ENCODE results near the gene ZBTB4. TPM values are rescaled to one million over a fixed set of nuclear protein-coding genes. Genes with fewer than 3 reads are reported as not detected.

ZBTB4 gene
- 10 to 100 TPM; 21.8 to 26.5 TPM for total RNA-seq

GRCh38 chr17:7479213-7480088 is at the start of gene ZBTB4:
Gene ZBTB4 (minus strand): TSS chr17:7479631. CDS start chr17:7466801, 12,830 bp downstream.
- peaks cover 10 to 13% of the 10 kb centered on the region in 2 donors for H3K36me3 Mint-ChIP-seq
- peak within 1 kb of the TSS; percentile 87 to 94 for H3K27ac Mint-ChIP-seq
- DNase-seq (ENCODE audit: low spot score in 2 of 2) (peak in 1 of 2 donors; percentile 56), ATAC-seq (peak; percentile 15 to 16)
- no peaks in the 10 kb centered on the region for H3K9me3 Mint-ChIP-seq

- DNase-seq (ENCODE audit: low spot score in 2 of 2) (no peak), ATAC-seq (no peak)
- Mint-ChIP-seq H3K9me3 (peaks cover 0 to 11% of the 10 kb centered on the region in 2 donors), H3K27ac (no peak overlapping the region), H3K36me3 (peaks cover 4 to 20% of the 10 kb centered on the region in 2 donors)
These were observed 49.4 kb upstream of the ZBTB4 start for GRCh38 chr17:7528842-7529241.

GRCh38 chr17:7523033-7523432 is 43.6 kb upstream of the ZBTB4 start:
- Mint-ChIP-seq H3K9me3 (no peaks in the 10 kb centered on the region), H3K27ac (peak overlapping the region in 1 of 2 donors; percentile 39), H3K36me3 (peaks cover 0 to 12% of the 10 kb centered on the region in 2 donors)
- ATAC-seq: peak; percentile 76
- DNase-seq (ENCODE audit: low spot score in 2 of 2): peak in 1 of 2 donors; percentile 58

- H3K27ac Mint-ChIP-seq: no peak overlapping the region
- no peak for ATAC-seq
- DNase-seq (ENCODE audit: low spot score in 2 of 2): no peak
- peaks cover 3 to 6% of the 10 kb centered on the region in 2 donors for H3K36me3 Mint-ChIP-seq
- H3K9me3 Mint-ChIP-seq: no peaks in the 10 kb centered on the region
These were observed 36.6 kb upstream of the ZBTB4 start for GRCh38 chr17:7515911-7516610.

- DNase-seq (ENCODE audit: low spot score in 2 of 2) (no peak), ATAC-seq (peak in 1 of 2 donors; percentile 17)
- Mint-ChIP-seq H3K27ac (no peak overlapping the region), H3K36me3 (peaks cover 12 to 16% of the 10 kb centered on the region in 2 donors), H3K9me3 (no peaks in the 10 kb centered on the region)
These were observed 34.5 kb upstream of the ZBTB4 start for GRCh38 chr17:7513850-7514419.

GRCh38 chr17:7512824-7513540 is 33.6 kb upstream of the ZBTB4 start:
- peak in 1 of 2 donors; percentile 8 for ATAC-seq
- peaks cover 16 to 20% of the 10 kb centered on the region in 2 donors for H3K36me3 Mint-ChIP-seq

GRCh38 chr17:7512105-7512504 is 32.7 kb upstream of the ZBTB4 start:
- Mint-ChIP-seq H3K9me3 (no peaks in the 10 kb centered on the region), H3K27ac (no peak overlapping the region), H3K36me3 (peaks cover 16 to 20% of the 10 kb centered on the region in 2 donors)
- no peak for DNase-seq (ENCODE audit: low spot score in 2 of 2)
- no peak for ATAC-seq

More at GRCh38 chr17:7512824-7513540, 33.6 kb upstream of the ZBTB4 start:
- peak overlapping the region in 1 of 2 donors; percentile 76 for H3K27ac Mint-ChIP-seq
- DNase-seq (ENCODE audit: low spot score in 2 of 2): no peak
- no peaks in the 10 kb centered on the region for H3K9me3 Mint-ChIP-seq

GRCh38 chr17:7511108-7511507 is 31.7 kb upstream of the ZBTB4 start:
- peaks cover 16 to 20% of the 10 kb centered on the region in 2 donors for H3K36me3 Mint-ChIP-seq
- H3K27ac Mint-ChIP-seq: peak overlapping the region; percentile 3 to 55
- no peaks in the 10 kb centered on the region for H3K9me3 Mint-ChIP-seq
- ATAC-seq (peak in 1 of 2 donors; percentile 5), DNase-seq (ENCODE audit: low spot score in 2 of 2) (no peak)

- peaks cover 20 to 24% of the 10 kb centered on the region in 2 donors for H3K36me3 Mint-ChIP-seq
- DNase-seq (ENCODE audit: low spot score in 2 of 2): no peak
- H3K9me3 Mint-ChIP-seq: no peaks in the 10 kb centered on the region
- peak overlapping the region in 1 of 2 donors; percentile 36 for H3K27ac Mint-ChIP-seq
- no peak for ATAC-seq
These were observed 30.5 kb upstream of the ZBTB4 start for GRCh38 chr17:7509937-7510336.

GRCh38 chr17:7508846-7509245 is 29.4 kb upstream of the ZBTB4 start:
- no peaks in the 10 kb centered on the region for H3K9me3 Mint-ChIP-seq
- ATAC-seq (no peak), DNase-seq (ENCODE audit: low spot score in 2 of 2) (no peak)
- peaks cover 25 to 31% of the 10 kb centered on the region in 2 donors for H3K36me3 Mint-ChIP-seq
- peak overlapping the region in 1 of 2 donors; percentile 79 for H3K27ac Mint-ChIP-seq

- no peak for DNase-seq (ENCODE audit: low spot score in 2 of 2)
- Mint-ChIP-seq H3K27ac (no peak overlapping the region), H3K9me3 (no peaks in the 10 kb centered on the region), H3K36me3 (peaks cover 29 to 34% of the 10 kb centered on the region in 2 donors)
- ATAC-seq: no peak
These were observed 28.7 kb upstream of the ZBTB4 start for GRCh38 chr17:7508145-7508544.

GRCh38 chr17:7503521-7503920 is 24.1 kb upstream of the ZBTB4 start:
- Mint-ChIP-seq H3K27ac (peak overlapping the region in 1 of 2 donors; percentile 74), H3K36me3 (peaks cover 40 to 41% of the 10 kb centered on the region in 2 donors), H3K9me3 (no peaks in the 10 kb centered on the region)
- DNase-seq (ENCODE audit: low spot score in 2 of 2): no peak
- no peak for ATAC-seq

- no peak for DNase-seq (ENCODE audit: low spot score in 2 of 2)
- H3K9me3 Mint-ChIP-seq: no peaks in the 10 kb centered on the region
- no peak overlapping the region for H3K27ac Mint-ChIP-seq
- H3K36me3 Mint-ChIP-seq: peaks cover 37 to 40% of the 10 kb centered on the region in 2 donors
- ATAC-seq: no peak
These were observed 23.6 kb upstream of the ZBTB4 start for GRCh38 chr17:7502987-7503386.

GRCh38 chr17:7502171-7502847 is 22.9 kb upstream of the ZBTB4 start:
- Mint-ChIP-seq H3K36me3 (peaks cover 38 to 40% of the 10 kb centered on the region in 2 donors), H3K9me3 (no peaks in the 10 kb centered on the region)
- ATAC-seq: no peak

GRCh38 chr17:7501729-7502128 is 22.3 kb upstream of the ZBTB4 start:
- Mint-ChIP-seq H3K36me3 (peaks cover 43 to 46% of the 10 kb centered on the region in 2 donors), H3K27ac (peak overlapping the region in 1 of 2 donors; percentile 79), H3K9me3 (no peaks in the 10 kb centered on the region)
- DNase-seq (ENCODE audit: low spot score in 2 of 2): no peak
- no peak for ATAC-seq

More at GRCh38 chr17:7502171-7502847, 22.9 kb upstream of the ZBTB4 start:
- DNase-seq (ENCODE audit: low spot score in 2 of 2): no peak
- no peak overlapping the region for H3K27ac Mint-ChIP-seq

GRCh38 chr17:7499161-7499560 is 19.7 kb upstream of the ZBTB4 start:
- no peaks in the 10 kb centered on the region for H3K9me3 Mint-ChIP-seq
- DNase-seq (ENCODE audit: low spot score in 2 of 2): no peak
- ATAC-seq: no peak
- H3K27ac Mint-ChIP-seq: peak overlapping the region in 1 of 2 donors; percentile 47
- peaks cover 41 to 44% of the 10 kb centered on the region in 2 donors for H3K36me3 Mint-ChIP-seq

Measured in activated naive CD4-positive, alpha-beta T cell treated with anti-CD3 and anti-CD28 coated beads, Interleukin-2, amount 50 U/mL, for 72 hours (primary cell).